Amygdala (tissue), 56 donors: Measurements from ENCODE around the gene TMEM126A.
"Not testable (repeated sequence)": the region's sequence is repeated elsewhere in the genome, so short reads cannot be mapped to it uniquely, and the experiment has no call there.

Experiments used
- DNase-seq, 56 donors: peaks; one replicate each; lab custom pipeline; 2025; lab: John Stamatoyannopoulos, UW

The TMEM126A gene

DNA sequence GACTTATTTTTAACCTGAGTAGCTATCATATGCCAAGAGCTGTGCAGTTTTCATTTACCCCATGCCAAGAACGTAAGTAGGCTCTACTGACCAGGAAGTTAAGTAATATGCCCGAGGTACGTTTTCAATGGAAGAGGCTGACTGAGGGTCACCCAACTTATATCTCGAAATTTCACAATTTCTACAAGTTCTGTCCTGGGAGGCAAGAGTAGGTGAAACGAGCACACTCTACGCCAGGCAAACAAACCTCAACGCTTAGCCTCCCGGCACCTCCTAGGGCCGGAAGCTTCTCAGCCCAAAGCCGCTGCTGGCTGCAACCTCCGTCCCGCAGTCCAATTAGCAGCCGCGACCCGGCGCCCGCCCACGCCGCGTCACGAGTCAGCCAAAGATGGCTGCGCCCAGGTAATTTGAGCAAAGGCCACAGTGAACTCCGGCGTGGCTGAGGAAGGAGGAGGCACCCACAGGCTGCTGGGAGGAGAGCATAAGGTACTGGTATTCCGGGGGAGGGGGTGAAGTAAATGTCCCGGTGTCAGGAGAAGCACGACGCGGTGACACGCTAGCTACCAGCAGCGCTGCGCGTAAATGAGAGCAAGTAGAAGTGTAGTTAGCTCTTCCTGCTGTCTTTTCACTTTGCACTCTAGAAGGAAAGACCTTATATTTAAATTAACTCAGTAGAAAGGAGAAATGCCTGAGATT lies at the start of gene TMEM126A:
TSS of gene TMEM126A (plus strand) at position 364 of the 696 bp plus-strand sequence. CDS start 2,289 bp downstream, outside the sequence.
- peak; percentile 10 to 91 (median 76) for DNase-seq

DNA sequence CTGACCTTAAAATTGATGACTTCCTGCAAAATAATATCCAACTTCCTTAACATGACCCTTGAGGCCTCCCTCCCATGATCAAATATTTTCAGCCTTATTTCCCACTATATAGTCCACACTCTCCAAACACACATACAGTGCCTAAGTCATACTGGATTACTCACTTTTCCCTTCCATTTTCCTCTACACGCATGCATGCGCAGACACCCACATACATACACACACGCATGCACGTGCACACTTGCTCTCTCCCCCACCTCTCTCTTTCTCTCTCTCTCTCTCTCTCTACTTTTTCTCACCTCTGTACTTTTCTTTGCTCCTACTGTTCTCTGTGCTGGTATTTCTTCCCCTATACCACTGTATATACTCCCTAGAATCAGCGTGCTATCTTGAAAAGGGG lies 48.7 kb upstream of the TMEM126A start:
- DNase-seq = no peak

DNA sequence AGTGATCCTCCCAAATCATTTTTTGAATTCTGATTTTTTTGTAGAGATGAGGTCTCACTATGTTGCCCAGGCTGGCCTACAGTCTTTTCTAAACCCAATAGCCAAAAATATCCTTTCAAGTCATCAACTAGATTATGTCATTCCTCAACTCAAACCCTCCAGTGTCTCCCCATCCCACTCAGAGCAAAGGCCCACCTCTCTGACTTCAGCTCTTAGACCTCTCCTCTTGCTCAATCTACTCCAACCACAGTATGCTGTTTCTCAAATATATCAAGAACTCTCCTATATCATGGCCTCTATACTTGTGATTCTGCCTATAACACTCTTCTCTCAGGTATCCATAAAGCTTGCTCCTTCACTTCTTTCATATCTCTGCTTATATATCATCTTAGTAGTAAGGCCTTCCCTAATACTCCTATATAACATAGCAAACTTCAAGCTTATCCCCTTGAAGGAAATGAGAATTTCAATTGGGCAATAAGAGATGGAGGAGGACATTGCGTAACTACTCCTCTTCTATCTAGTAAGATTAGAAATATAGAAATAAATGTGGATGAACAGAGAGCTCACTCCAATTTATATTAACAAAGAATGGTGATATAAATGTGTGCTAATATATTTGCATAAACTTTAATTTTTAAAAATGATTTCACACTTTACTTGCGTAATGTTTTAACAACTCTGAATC lies 45.1 kb upstream of the TMEM126A start:
- DNase-seq = no peak

DNA sequence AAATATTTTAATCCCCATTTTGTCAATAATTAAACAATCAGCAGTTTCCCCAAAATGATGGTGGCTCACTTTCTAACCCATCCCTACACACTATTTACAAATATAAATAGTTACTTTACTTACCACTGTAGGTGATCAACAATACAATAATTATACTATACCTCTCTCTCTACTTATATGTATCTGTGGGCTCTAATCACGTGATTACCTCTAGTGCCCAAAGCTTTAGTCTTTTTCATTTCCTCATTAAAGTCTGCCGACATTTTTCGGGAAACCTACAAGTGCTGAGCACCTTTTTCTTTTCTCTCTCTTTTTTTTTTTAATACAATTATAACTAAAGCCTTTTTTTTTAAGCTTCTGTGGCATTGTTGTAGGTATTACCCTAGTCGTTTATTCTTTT lies 44.5 kb upstream of the TMEM126A start:
- no peak for DNase-seq

DNA sequence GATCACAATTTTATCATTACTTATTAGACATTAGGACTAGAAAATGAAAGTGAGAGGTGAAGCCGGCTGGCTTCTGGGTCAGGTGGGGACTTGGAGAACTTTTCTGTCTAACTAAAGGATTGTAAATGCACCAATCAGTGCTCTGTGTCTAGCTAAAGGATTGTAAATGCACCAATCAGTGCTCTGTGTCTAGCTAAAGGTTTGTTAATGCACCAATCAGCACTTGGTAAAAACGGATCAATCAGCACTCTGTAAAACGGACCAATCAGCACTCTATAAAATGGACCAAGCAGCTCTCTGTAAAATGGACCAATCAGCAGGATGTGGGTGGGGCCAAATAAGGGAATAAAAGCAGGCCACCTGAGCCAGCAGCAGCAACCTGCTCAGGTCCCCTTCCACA lies 41.5 kb upstream of the TMEM126A start:
- DNase-seq = not testable (repeated sequence)

DNA sequence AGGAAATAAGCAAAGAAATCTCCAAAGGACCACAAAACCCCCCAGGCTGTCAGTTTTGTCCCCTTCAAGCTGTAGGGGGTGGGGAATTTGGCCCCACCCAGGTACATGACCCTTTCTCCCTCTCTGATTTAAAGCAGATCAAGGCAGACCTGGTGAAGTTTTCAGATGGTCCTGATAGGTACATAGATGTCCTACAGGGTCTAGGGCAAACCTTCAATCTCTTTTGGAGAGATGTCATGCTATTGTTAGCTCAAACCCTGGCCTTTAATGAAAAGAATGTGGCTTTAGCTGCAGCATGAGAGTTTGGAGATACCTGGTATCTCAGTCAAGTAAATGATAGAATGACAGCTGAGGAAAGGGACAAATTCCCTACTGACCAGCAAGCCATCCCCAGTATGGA lies 39.1 kb upstream of the TMEM126A start:
- not testable (repeated sequence) for DNase-seq

DNA sequence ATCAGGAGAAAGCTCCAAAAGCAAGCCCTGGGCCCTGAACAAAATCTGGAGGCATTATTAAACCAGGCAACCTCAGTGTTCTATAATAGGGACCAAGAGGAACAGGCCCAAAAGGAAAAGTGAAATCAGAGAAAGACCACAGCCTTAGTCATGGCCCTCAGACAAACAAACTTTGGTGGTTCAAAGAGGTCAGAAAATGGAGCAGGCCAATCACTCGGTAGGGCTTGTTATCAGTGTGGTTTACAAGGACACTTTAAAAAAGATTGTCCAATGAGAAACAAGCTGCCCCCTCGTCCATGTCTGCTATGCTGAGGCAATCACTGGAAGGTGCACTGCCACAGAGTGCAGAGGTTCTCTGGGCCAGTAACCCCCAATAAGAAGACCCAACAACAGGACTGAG lies 38.5 kb upstream of the TMEM126A start:
- DNase-seq = not testable (repeated sequence)

DNA sequence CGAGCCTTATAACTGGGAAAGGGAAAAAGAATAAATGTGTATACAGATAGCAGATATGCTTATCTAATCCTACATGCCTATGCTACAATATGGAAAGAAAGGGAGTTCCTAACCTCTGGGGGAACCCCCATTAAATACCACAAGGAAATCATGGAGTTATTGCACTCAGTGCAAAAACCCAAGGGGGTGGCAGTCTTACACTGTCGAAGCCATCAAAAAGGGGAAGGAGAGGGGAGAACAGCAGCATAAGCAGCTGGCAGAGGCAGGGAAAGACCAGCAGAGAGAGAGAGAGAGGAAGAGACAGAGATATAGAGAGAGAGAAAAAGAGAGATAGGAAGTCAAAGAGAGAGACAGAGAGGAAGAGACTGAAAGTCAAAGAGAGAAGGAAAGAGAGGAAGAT lies 36.1 kb upstream of the TMEM126A start:
- DNase-seq = not testable (repeated sequence)

DNA sequence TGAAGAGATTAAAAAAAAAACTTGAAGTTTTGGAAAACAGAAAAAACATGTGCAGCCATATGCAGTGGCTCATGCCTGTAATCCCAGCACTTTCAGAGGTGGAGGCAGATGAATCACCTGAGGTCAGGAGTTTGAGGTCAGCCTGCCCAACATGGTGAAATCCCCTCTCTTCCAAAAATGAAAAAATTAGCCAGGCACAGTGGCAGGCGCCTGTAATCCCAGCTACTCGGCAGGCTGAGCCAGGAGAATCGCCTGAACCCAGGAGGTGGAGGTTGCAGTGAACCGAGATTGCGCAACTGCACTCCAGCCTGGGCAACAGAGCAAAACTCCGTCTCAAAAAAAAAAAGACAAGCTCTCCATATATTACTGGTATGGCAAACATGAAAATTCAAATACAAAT lies 28.3 kb upstream of the TMEM126A start:
- DNase-seq = no peak

DNA sequence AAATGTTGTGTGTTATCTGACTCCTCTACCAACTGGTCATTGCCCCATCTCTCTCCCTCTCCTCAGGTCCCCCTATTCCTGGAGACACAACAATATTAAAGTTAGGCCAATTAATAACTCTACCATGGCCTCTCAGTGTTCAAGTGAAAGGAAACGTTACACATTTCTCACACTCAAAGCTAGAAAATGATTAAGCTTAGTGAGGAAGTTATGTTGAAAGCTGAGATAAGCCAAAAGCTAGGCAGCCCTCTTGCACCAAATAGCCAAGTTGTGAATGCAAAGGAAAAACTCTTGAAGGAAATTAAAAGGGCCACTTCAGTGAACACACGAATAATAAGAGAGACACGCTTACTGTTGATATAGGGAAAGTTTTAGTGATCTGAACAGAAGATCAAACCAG lies 27.5 kb upstream of the TMEM126A start:
- no peak for DNase-seq

DNA sequence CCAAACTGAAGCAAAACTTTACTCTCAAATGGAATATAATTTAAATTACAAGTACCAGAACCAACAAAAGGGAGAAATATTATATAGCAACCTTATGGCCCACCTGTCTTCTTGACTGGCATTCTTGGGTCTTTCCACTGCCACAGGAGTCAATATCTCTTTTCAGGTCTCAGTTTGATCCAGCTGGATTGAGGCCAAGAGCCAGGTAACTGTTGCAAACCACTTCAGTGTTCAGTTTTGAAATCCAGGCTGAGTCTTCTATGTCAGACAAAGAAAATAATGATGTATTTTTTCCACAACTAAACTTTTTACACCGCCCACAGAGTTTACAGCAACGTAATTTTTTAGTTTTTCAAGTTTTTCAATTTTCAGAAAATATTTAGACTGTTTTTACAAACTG lies 21.3 kb upstream of the TMEM126A start:
- peak in 1 of 56 donors; percentile 2 for DNase-seq

DNA sequence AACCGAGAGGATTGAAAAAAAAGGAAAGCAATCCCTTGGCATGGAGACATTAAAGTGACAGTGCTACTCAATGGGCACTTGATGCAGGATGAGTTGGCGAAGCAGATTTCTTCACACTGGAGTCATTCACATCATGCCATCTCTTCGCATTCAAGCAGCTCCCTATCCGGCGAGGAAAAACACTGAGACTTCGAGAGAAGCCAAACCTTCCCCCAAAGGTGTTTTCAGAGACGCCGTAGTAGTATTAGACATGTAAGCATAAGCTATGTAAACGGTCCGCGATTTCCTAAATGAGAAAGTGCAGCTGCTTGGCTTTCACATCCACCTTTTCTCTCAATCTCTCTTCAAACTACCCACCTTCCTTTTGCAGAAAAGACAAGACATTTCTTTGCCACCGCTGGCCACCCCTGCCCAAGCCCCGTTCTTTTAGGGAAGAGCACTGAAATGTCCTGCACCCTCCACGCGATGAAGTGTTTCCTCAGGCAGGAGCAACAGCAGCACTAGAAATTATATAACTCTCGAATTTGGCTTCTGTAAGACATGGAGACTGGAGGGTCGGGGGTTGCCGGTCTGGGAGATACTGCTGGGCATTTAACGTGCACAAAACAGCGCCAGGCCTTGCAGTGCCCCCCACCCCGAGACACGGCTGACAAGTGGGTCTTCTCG lies 20.3 kb upstream of the TMEM126A start, which contains the start of gene DLG2:
TSS of gene DLG2 (minus strand) at position 13 of the 666 bp plus-strand sequence.
- peak in 38 of 56 donors; percentile 1 to 84 (median 44) for DNase-seq

DNA sequence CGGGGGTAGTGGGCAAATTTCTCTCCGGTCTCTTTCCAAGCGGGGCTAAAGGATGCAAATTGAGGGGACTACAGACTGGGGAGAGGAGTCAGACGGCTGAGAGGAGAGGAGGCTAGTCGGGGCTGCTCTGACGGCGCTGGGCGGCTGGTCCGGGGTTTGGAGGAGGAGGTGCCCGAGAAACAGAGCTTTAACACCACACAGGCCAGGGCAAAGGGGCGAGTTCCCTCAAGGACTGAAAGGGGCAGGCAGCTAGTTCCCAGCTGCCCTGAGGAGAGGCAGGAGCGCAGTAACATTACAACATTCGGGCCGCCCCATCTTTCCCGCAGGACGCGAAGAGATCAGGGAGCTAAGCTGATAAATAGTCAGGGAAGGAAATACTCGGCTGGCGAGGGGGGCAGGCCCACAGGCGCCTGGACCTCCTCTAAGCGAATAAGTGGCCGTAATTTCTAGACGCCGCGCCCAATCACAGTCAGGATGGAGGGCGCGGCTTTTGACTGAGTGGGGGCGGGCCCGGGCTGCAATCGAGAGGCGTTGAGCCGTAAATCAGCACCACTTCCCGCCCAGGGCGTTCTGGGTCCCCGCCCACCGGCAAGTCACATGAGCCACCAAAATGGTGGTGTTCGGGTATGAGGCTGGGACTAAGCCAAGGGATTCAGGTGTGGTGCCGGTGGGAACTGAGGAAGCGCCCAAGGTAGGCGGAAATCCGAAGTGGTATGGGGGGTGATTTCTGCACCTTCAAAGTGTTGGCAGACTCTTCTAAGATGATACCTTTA lies 19.6 kb upstream of the TMEM126A start, which contains the start of gene TMEM126B:
TSS of gene TMEM126B (plus strand) at position 596 of the 773 bp plus-strand sequence. CDS start at position 611, 15 bp downstream.
- peak; percentile 74 to 99 (median 97) for DNase-seq

DNA sequence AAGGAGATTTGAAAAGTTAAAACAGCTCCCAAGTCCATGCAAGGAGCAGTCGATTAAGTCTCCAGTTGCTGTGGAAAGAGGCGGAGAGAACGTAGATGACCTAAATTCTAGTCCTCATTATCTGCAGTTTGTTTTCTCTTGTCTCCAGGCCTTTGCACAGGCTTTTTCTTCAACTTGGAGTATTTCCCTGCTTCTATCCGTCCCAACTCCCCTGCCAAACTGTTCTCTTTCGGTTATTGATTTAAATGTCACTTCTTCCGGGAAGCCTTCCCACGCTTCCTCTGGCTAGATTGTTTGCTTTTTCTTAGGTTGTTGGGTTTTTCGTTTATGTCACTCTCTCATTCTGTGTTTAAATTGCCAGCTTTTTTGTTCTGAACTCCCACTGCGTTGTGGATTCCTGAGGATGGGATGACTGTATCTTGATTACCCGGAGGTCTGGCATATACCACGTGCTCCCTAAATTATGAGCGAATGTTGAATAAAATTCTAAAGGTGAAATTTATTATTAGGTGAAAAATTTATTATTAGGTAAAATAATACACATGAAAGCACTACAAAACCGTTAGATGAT lies 18.9 kb upstream of the TMEM126A start:
- DNase-seq = peak in 4 of 56 donors; percentile 26 to 53 (median 32)

DNA sequence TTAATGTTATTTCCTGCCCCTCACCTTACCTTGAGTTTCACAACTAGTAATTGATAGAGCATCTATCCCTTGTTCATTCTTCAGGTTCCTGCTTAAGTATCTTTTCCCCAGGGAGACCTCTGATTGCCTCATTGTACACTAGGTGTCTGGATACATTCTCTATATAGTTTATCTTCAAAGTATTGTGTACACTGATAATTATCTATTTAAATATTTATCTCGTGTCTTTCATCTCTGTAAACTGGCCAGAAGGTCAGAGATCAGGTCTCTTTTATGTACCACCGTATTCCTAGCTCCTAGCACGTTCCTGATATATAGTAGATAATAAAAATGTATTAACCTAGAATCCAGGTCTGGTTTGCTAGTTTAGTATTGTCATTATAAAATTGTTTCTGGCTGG lies 13.0 kb upstream of the TMEM126A start:
- no peak for DNase-seq

DNA sequence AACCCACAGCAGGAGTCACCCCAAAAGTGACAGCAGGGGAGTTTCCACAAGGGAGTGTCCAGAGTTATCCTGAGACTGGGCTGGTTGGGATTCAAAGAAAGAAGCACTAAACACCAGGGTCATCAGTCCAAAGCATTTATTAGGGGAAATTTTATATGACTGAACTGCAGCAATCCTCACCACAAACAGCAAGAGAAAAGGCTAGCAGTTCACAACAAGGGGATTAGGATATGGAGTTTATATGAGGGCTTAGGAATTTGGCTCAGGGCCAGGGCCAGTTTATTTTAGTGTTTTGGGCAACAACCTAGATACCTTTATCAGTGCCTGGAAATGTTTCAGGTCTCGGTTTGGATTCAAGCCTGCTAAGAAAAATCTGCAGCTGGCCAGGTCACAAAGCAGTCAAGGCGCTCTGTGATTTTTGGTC lies 4.6 kb upstream of the TMEM126A start:
- peak in 1 of 56 donors; percentile 3 for DNase-seq

DNA sequence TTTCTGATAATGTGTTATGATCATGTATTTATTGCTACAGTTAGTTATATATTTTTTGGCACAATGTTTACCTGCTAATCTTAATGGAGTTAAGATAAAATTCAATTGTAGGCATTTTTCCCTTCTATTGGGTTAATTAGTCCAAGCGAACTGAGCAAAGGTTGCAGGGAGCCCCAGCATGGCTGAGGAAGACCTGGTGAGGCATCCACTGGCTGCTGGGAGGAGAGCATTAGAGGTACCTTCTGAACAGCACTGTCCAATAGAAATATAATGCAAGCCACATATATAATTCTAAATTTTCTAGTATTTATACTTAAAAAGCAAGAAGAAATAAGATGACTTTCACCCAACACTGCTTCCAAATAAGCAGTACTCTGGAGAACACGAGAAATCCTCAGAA lies 689 bp upstream of the TMEM126A start:
- DNase-seq = no peak

DNA sequence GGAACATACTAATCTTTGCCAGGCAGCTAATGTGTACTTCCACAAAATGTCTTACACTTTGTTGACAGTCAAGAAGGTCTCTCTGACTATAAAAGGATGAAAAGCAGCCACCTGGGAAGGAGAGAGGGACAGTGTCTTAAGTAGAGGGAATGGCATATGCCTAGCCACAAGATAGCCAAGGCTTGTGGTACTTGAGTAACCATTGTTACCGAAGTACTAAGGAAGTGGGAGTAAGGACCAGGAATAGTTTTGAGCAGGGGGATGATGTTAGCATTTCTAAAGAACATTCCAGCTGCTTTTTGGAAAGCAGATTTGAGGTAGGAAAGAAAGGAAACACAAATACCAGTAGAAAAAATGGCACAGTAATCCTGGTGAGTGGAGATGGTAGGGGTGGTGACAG lies 3.4 kb downstream of the TMEM126A start:
- DNase-seq = no peak

DNA sequence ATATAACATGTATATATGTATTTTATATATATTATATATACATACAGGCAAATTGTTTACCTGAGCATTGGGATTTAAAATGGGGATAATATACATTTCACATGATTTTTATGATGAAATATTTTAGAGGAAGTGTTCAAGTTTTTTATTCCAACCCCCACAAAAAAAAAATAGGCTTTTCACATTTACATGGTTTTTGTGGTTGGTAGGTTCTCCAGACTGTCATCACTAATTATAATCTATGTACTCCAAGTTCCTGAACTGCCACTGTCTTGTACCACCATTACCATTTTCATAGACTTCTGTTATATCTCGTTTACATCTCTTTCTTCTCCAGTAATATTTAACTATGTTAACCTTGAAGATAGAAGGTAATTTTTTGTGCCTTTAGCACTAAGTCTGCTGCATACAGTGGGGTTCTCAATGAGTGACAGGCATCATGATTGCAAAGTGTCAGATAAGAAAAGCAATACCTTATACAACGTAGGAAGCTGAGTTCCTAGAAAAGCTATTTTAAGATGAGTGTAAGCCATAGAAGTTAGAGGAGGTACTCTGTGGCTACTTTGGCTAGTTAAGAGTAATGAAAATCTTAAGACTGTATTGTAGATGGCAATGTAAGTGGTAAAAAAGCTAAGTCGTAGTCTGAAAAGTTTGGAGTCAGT lies 5.2 kb downstream of the TMEM126A start:
- DNase-seq = no peak

DNA sequence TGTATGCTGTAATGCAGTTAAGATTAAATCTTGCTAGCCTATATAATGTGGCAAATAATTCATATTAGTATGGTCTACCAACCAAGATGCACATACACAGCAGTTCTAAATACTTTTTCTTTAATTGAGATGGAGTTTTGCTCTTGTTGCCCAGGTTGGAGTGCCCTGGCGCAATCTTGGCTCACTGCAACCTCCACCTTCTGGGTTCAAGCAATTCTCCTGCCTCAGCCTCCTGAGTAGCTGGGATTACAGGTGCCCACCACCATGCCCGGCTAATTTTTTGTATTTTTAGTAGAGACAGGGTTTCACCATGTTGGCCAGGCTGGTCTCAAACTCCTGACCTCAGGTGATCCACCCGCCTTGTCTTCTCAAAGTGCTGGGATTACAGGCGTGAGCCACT lies 6.6 kb downstream of the TMEM126A start:
- not testable (repeated sequence) for DNase-seq
